K562 (cell line): ENCODE measurements around the gene DHRS7C. TPM values are rescaled to one million over a fixed set of nuclear protein-coding genes. Genes with fewer than 3 reads are reported as not detected.

ENCODE experiments used
- ATAC-seq: fragments of 200-7000 bp; cut with Tn5 transposase; 3 replicates; pipeline ENCODE4 v1.9.1; 2020; ENCODE audit warnings: moderate library complexity
- BruUV-seq: library from RNA; stranded (reverse); fragments of 400-500 nt; replicated peaks from 2 replicates; lab custom pipeline; 2021; lab: Mats Ljungman, UMichigan
- CTCF ChIA-PET: fragments of 300-600 bp; formaldehyde crosslinking; extraction: SDS; loops from one replicate; lab custom pipeline; 2021; ENCODE audit warnings: low intra/inter-chr PET ratio; lab: Yijun Ruan, JAX
- POLR2A ChIA-PET: fragments of 300-600, 350-650 bp; sonication (Branson Sonifier 250); formaldehyde crosslinking; extraction: SDS; loops from one replicate; lab custom pipeline; 2021; ENCODE audit warnings: antibody characterized with exemption, inconsistent platforms; lab: Yijun Ruan, JAX
- DNase-seq, 4 experiments: peaks; one replicate each; pipeline versions ENCODE4 v3.0.0 to v3.0.0-alpha.2; 2011 to 2018; ENCODE audit warnings: low spot score in 3 of 4, mixed read lengths in 3 of 4; ENCODE audit errors: extremely low read depth in 1 of 4
- FAIRE-seq: peaks from 2 replicates; lab custom pipeline; 2011; peaks lifted over from hg19 to GRCh38; lab: Jason Lieb, UNC
- H2AFZ ChIP-seq: 2 replicates; pipeline ENCODE4 v1.6.0; 2011; ENCODE audit warnings: low read depth, low read length, control low read depth, inconsistent platforms
- H3K27ac ChIP-seq: fragments of 200-600 bp; 3 replicates; pipeline ENCODE4 v1.8.0; 2011; ENCODE audit warnings: low read depth, mild to moderate bottlenecking, control low read depth, inconsistent platforms, low read length, moderate library complexity, mixed read lengths; ENCODE audit errors: extremely low read depth
- H3K27me3 ChIP-seq, 2 experiments: fragments of 300-600 bp in 1 of 2; 2 replicates in 1 of 2; 3 replicates in 1 of 2; pipeline versions ENCODE4 v1.6.0 to v1.8.0; 2011; ENCODE audit warnings: inconsistent platforms in 2 of 2, low read length in 2 of 2, mild to moderate bottlenecking in 1 of 2, mixed read lengths in 1 of 2, moderate library complexity in 1 of 2; ENCODE audit not compliant: control insufficient read depth in 2 of 2, insufficient read depth in 2 of 2
- H3K36me3 ChIP-seq: fragments of 300-600 bp; 3 replicates; pipeline ENCODE4 v1.8.0; 2011; ENCODE audit warnings: mild to moderate bottlenecking, low read length, inconsistent platforms; ENCODE audit not compliant: control insufficient read depth, insufficient read depth
- H3K4me1 ChIP-seq, 2 experiments: fragments of 200-600 bp in 1 of 2; replicated peaks in 1 of 2; 2 replicates in 1 of 2; 3 replicates in 1 of 2; pipeline versions ENCODE4 v1.5.1 to v1.8.0; 2011; ENCODE audit warnings: inconsistent platforms in 2 of 2, low read length in 2 of 2, mild to moderate bottlenecking in 1 of 2, mixed read lengths in 1 of 2, moderate library complexity in 1 of 2; ENCODE audit not compliant: control insufficient read depth in 2 of 2, insufficient read depth in 2 of 2
- H3K4me2 ChIP-seq: 2 replicates; pipeline ENCODE4 v1.6.1; 2011; ENCODE audit warnings: low read length, control low read depth, inconsistent platforms, mixed read lengths; ENCODE audit not compliant: insufficient read depth
- H3K4me3 ChIP-seq: fragments of 200-600 bp; sonication (generic), shearing (Covaris generic); 2 replicates; pipeline ENCODE4 v1.5.1; 2016; ENCODE audit warnings: control low read depth, inconsistent platforms
- H3K79me2 ChIP-seq: fragments of 200-600 bp; 3 replicates; pipeline ENCODE4 v1.8.0; 2011; ENCODE audit warnings: low read length, inconsistent platforms; ENCODE audit not compliant: control insufficient read depth, insufficient read depth
- H3K9ac ChIP-seq, 2 experiments: 2 replicates each; pipeline versions ENCODE4 v1.6.0 to v1.6.1; 2011; ENCODE audit warnings: low read depth in 2 of 2, low read length in 2 of 2, control low read depth in 1 of 2, inconsistent platforms in 1 of 2, mild to moderate bottlenecking in 1 of 2, mixed read lengths in 1 of 2; ENCODE audit not compliant: insufficient read depth in 1 of 2
- H3K9me1 ChIP-seq: one replicate; pipeline ENCODE4 v1.6.0; 2011; ENCODE audit warnings: inconsistent platforms, mild to moderate bottlenecking, low read length, moderate library complexity; ENCODE audit not compliant: control insufficient read depth, insufficient read depth
- H3K9me3 ChIP-seq: replicated peaks from 2 replicates; pipeline ENCODE4 v1.5.1; 2011; ENCODE audit warnings: low read depth, low read length, inconsistent platforms; ENCODE audit not compliant: control insufficient read depth, insufficient read depth
- H4K20me1 ChIP-seq: replicated peaks from 2 replicates; pipeline ENCODE4 v1.6.1; 2011; ENCODE audit warnings: low read length, inconsistent platforms, mixed read lengths; ENCODE audit not compliant: control insufficient read depth, insufficient read depth
- ARID1B ChIP-seq: fragments of 450-650 bp; IDR thresholded peaks from 2 replicates; pipeline ENCODE4 v1.6.1; 2016; ENCODE audit warnings: antibody characterized with exemption, mild to moderate bottlenecking, inconsistent platforms
- ATF1 ChIP-seq, 2 experiments: fragments of 450-650 bp in 1 of 2; IDR thresholded peaks; 2 replicates each; pipeline ENCODE4 v1.6.1; 2016; ENCODE audit warnings: missing compliant biosample characterization in 1 of 2, missing genetic modification characterization in 1 of 2
- ESRRB ChIP-seq: fragments of 250-450 bp; sonication (Bioruptor Pico); IDR thresholded peaks from 2 replicates; pipeline ENCODE4 v1.5.0; 2020; ENCODE audit warnings: mild to moderate bottlenecking, moderate library complexity, borderline replicate concordance
- HNRNPK ChIP-seq: fragments of 200-400 bp; formaldehyde crosslinking; IDR thresholded peaks from one replicate; pipeline ENCODE4 v1.6.1; 2018; ENCODE audit warnings: mild to moderate bottlenecking, low read depth, low read length; ENCODE audit not compliant: poor library complexity, severe bottlenecking
- STAT5A ChIP-seq: IDR thresholded peaks from 2 replicates; pipeline ENCODE4 v1.6.1; 2012; ENCODE audit warnings: low read length, inconsistent platforms, borderline replicate concordance
- ZBTB1 ChIP-seq: sonication (generic); formaldehyde crosslinking; IDR thresholded peaks from 2 replicates; pipeline ENCODE4 v1.8.1; 2023; ENCODE audit warnings: missing genetic modification reagents, low read depth, mild to moderate bottlenecking, borderline replicate concordance
- WGBS: fragments of 100-300 bp; shearing (Covaris generic); methylation state at CpG from one replicate; pipeline ENCODE4 v1.1.6; 2016; ENCODE audit warnings: low coverage, mixed read lengths; ENCODE audit not compliant: insufficient coverage; ENCODE audit errors: missing lambda C conversion rate; 5-methylcytosine and 5-hydroxymethylcytosine counted together
- in situ Hi-C: fragments of 300-500 bp; cut with MboI; formaldehyde crosslinking; loops from 4 replicates; pipeline ENCODE4 v1.15.0; 2018; ENCODE audit warnings: inconsistent platforms, mixed read lengths
- intact Hi-C: fragments of 100-400 bp; cut with micrococcal nuclease; formaldehyde crosslinking; loops from 2 replicates; pipeline ENCODE4 v1.14.2; 2022
- polyA plus RNA-seq, 8 experiments: library from polyadenylated mRNA; depleted of rRNA in 4 of 8; stranded (reverse) in 5 of 8; unstranded in 3 of 8; fragments of >200 nt; fragmentation: Nextera tagmentation in 2 of 8; fragmentation: Illumina TruSeq in 1 of 8; extraction: Ambion mirVana in 2 of 8; extraction: Trizol in 1 of 8; gene quantifications; 2 replicates each; pipeline versions ENCODE4 v1.2.1 to v1.2.3, GENCODE V29; 2011 to 2014; ENCODE audit warnings: inconsistent platforms in 1 of 8, missing spikeins in 1 of 8
- total RNA-seq, 7 experiments: library from RNA; depleted of rRNA in 6 of 7; stranded (reverse); fragments of >200 nt in 6 of 7; fragmentation: Illumina TruSeq in 2 of 7; extraction: Trizol in 2 of 7; gene quantifications; 2 replicates each; pipeline versions ENCODE4 v1.2.1 to v1.2.3, GENCODE V29; 2011 to 2021; ENCODE audit warnings: low replicate concordance in 1 of 7
- TF ChIP-seq, protein P1 (sequence below): sonication (generic); formaldehyde crosslinking; IDR thresholded peaks from 2 replicates; pipeline ENCODE4 v1.8.0; 2023; ENCODE audit warnings: mild to moderate bottlenecking, missing genetic modification reagents
- TF ChIP-seq, protein P2 (sequence below): IDR thresholded peaks from 3 replicates; pipeline ENCODE4 v1.6.1; 2011; ENCODE audit warnings: borderline replicate concordance, mild to moderate bottlenecking; ENCODE audit not compliant: insufficient read length, insufficient read depth
- TF ChIP-seq, protein P3 (sequence below): sonication (generic); IDR thresholded peaks from 2 replicates; pipeline ENCODE4 v1.6.1; 2016
- TF ChIP-seq, protein P4 (sequence below): sonication (generic); formaldehyde crosslinking; IDR thresholded peaks from 2 replicates; pipeline ENCODE4 v1.8.0; 2023; ENCODE audit warnings: missing genetic modification reagents, mild to moderate bottlenecking, borderline replicate concordance

DHRS7C gene
- total and polyA plus RNA-seq, 9 of the 15 experiments (the other 6 are each of a cell fraction or from before 2014, with no cell fraction given), result not detected

DNA sequence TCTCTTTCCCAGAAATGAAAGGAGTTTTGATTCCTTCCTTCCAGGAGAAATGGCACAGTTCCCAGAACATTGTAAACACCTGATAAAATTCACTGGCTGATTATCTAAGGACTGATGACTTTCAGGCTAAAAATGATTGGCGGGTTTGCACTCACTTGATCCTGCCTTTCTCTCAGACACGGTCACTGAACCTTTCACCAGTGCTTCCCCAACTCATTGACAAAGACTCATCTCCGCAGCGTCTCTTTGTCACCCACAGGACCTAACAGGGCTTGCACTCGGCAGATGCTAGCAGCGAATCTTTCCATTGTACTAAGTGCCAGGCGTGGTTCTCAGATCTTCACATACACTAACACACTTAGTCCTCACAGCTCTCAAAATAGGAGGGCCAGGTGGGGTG lies 7.3 kb upstream of the DHRS7C start:
- no peak for DNase-seq
- Histone ChIP-seq H3K9ac (no peak overlapping the region), H3K4me3 (no peak overlapping the region), H3K27ac (no peak overlapping the region), H3K9me3 (no peaks in the 10 kb centered on the region), H3K79me2 (no peaks in the 10 kb centered on the region), H2AFZ (no peak overlapping the region), H3K27me3 (peaks cover 0 to 5% of the 10 kb centered on the region in 2 experiments; a peak in 1 of 5 replicates), H3K4me2 (no peak overlapping the region), H3K9me1 (no peaks in the 10 kb centered on the region), H4K20me1 (no peaks in the 10 kb centered on the region), H3K4me1 (no peaks in the 10 kb centered on the region), H3K36me3 (no peaks in the 10 kb centered on the region)
- WGBS, result 0% methylated on average over 3 of the region's 7 CpGs
- POLR2A ChIA-PET, result no interaction called here
- no TSS peak for BruUV-seq
- ATAC-seq, result no peak
- CTCF ChIA-PET, result no interaction called here
- intact Hi-C loops (no loop called here), in situ Hi-C loops (no loop called here)
- no peak for FAIRE-seq
- TF ChIP-seq, protein P1, sequence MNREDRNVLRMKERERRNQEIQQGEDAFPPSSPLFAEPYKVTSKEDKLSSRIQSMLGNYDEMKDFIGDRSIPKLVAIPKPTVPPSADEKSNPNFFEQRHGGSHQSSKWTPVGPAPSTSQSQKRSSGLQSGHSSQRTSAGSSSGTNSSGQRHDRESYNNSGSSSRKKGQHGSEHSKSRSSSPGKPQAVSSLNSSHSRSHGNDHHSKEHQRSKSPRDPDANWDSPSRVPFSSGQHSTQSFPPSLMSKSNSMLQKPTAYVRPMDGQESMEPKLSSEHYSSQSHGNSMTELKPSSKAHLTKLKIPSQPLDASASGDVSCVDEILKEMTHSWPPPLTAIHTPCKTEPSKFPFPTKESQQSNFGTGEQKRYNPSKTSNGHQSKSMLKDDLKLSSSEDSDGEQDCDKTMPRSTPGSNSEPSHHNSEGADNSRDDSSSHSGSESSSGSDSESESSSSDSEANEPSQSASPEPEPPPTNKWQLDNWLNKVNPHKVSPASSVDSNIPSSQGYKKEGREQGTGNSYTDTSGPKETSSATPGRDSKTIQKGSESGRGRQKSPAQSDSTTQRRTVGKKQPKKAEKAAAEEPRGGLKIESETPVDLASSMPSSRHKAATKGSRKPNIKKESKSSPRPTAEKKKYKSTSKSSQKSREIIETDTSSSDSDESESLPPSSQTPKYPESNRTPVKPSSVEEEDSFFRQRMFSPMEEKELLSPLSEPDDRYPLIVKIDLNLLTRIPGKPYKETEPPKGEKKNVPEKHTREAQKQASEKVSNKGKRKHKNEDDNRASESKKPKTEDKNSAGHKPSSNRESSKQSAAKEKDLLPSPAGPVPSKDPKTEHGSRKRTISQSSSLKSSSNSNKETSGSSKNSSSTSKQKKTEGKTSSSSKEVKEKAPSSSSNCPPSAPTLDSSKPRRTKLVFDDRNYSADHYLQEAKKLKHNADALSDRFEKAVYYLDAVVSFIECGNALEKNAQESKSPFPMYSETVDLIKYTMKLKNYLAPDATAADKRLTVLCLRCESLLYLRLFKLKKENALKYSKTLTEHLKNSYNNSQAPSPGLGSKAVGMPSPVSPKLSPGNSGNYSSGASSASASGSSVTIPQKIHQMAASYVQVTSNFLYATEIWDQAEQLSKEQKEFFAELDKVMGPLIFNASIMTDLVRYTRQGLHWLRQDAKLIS (CRISPR knock-in tag), result no peak
- TF ChIP-seq, protein P2, sequence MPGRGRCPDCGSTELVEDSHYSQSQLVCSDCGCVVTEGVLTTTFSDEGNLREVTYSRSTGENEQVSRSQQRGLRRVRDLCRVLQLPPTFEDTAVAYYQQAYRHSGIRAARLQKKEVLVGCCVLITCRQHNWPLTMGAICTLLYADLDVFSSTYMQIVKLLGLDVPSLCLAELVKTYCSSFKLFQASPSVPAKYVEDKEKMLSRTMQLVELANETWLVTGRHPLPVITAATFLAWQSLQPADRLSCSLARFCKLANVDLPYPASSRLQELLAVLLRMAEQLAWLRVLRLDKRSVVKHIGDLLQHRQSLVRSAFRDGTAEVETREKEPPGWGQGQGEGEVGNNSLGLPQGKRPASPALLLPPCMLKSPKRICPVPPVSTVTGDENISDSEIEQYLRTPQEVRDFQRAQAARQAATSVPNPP, result no peak
- TF ChIP-seq ATF1 (CRISPR knock-in tag; IDR thresholded peaks at IDR 0.05) (no peak), ATF1 (tag; IDR thresholded peaks at IDR 0.05) (no peak), ZBTB1 (CRISPR knock-in tag) (no peak), ESRRB (CRISPR knock-in tag) (no peak), ARID1B (no peak), HNRNPK (no peak), STAT5A (no peak)
- TF ChIP-seq, protein P3, sequence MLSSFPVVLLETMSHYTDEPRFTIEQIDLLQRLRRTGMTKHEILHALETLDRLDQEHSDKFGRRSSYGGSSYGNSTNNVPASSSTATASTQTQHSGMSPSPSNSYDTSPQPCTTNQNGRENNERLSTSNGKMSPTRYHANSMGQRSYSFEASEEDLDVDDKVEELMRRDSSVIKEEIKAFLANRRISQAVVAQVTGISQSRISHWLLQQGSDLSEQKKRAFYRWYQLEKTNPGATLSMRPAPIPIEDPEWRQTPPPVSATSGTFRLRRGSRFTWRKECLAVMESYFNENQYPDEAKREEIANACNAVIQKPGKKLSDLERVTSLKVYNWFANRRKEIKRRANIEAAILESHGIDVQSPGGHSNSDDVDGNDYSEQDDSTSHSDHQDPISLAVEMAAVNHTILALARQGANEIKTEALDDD, result no peak
- TF ChIP-seq, protein P4, sequence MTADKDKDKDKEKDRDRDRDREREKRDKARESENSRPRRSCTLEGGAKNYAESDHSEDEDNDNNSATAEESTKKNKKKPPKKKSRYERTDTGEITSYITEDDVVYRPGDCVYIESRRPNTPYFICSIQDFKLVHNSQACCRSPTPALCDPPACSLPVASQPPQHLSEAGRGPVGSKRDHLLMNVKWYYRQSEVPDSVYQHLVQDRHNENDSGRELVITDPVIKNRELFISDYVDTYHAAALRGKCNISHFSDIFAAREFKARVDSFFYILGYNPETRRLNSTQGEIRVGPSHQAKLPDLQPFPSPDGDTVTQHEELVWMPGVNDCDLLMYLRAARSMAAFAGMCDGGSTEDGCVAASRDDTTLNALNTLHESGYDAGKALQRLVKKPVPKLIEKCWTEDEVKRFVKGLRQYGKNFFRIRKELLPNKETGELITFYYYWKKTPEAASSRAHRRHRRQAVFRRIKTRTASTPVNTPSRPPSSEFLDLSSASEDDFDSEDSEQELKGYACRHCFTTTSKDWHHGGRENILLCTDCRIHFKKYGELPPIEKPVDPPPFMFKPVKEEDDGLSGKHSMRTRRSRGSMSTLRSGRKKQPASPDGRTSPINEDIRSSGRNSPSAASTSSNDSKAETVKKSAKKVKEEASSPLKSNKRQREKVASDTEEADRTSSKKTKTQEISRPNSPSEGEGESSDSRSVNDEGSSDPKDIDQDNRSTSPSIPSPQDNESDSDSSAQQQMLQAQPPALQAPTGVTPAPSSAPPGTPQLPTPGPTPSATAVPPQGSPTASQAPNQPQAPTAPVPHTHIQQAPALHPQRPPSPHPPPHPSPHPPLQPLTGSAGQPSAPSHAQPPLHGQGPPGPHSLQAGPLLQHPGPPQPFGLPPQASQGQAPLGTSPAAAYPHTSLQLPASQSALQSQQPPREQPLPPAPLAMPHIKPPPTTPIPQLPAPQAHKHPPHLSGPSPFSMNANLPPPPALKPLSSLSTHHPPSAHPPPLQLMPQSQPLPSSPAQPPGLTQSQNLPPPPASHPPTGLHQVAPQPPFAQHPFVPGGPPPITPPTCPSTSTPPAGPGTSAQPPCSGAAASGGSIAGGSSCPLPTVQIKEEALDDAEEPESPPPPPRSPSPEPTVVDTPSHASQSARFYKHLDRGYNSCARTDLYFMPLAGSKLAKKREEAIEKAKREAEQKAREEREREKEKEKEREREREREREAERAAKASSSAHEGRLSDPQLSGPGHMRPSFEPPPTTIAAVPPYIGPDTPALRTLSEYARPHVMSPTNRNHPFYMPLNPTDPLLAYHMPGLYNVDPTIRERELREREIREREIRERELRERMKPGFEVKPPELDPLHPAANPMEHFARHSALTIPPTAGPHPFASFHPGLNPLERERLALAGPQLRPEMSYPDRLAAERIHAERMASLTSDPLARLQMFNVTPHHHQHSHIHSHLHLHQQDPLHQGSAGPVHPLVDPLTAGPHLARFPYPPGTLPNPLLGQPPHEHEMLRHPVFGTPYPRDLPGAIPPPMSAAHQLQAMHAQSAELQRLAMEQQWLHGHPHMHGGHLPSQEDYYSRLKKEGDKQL (CRISPR knock-in tag), result no peak
